ENCODE results near the gene IL17C.

- TF ChIP-seq POLR2A (IDR thresholded peaks at IDR 0.05; ENCODE audit: low read length) (no peak), GATA1 (IDR thresholded peaks at IDR 0.05; ENCODE audit: low read depth, low read length) (no peak)
These were observed 1.1 kb downstream of the IL17C start for GRCh38 chr16:88639231-88640038.
